Tibial nerve (tissue), 4 donors: ENCODE results near the gene SLC35A3. TPM values are rescaled to one million over a fixed set of nuclear protein-coding genes. Genes with fewer than 3 reads are reported as not detected.

Source experiments
- DNase-seq, 2 donors: peaks; one replicate each; pipeline ENCODE4 v3.0.0-alpha.2; 2019; ENCODE audit warnings: low spot score in 2 of 2
- H3K27ac ChIP-seq, 4 donors: fragments of 200-600 bp; sonication (generic) in 3 of 4; one replicate each; pipeline ENCODE4 v1.5.1; 2017 to 2019; ENCODE audit warnings: mild to moderate bottlenecking in 1 of 4
- H3K27me3 ChIP-seq, 2 donors: fragments of 200-600 bp; sonication (generic) in 1 of 2; one replicate each; pipeline versions ENCODE4 v1.5.1 to v1.6.0; 2017 to 2019
- H3K36me3 ChIP-seq, 3 donors: fragments of 200-600 bp; sonication (generic); one replicate each; pipeline ENCODE4 v1.5.1; 2018 to 2019
- H3K4me1 ChIP-seq, 4 donors: fragments of 200-600 bp; sonication (generic) in 3 of 4; one replicate each; pipeline ENCODE4 v1.5.1; 2017 to 2019
- H3K4me3 ChIP-seq, 4 donors: fragments of 200-600 bp; sonication (generic) in 3 of 4; one replicate each; pipeline ENCODE4 v1.5.1; 2017 to 2019; ENCODE audit warnings: mild to moderate bottlenecking in 1 of 4, moderate library complexity in 1 of 4
- H3K9me3 ChIP-seq, 4 donors: fragments of 200-600 bp; sonication (generic) in 3 of 4; one replicate each; pipeline ENCODE4 v1.5.1; 2017 to 2019
- CTCF ChIP-seq, 5 experiments: fragments of 200-600 bp in 3 of 5; fragments of 450-650 bp in 2 of 5; sonication (generic) in 3 of 5; IDR thresholded peaks; one replicate each; pipeline ENCODE4 v1.5.1; 2016 to 2019; ENCODE audit warnings: antibody characterized with exemption in 5 of 5, mild to moderate bottlenecking in 3 of 5, moderate library complexity in 2 of 5
- EP300 ChIP-seq, 2 donors: sonication (generic); formaldehyde crosslinking; IDR thresholded peaks; one replicate each; pipeline ENCODE4 v1.6.1; 2017; ENCODE audit warnings: antibody characterized with exemption in 2 of 2, mild to moderate bottlenecking in 1 of 2
- POLR2A ChIP-seq, 2 donors: fragments of 450-650 bp; IDR thresholded peaks; one replicate each; pipeline ENCODE4 v1.6.1; 2017; ENCODE audit warnings: antibody characterized with exemption in 2 of 2, mild to moderate bottlenecking in 2 of 2, moderate library complexity in 2 of 2
- WGBS, 2 donors: methylation state at CpG; one replicate each; pipeline ENCODE4 v1.1.5; 2018; 5-methylcytosine and 5-hydroxymethylcytosine counted together
- total RNA-seq, 4 donors: library from RNA; depleted of rRNA; stranded (reverse); fragments of >200 nt; gene quantifications; one replicate each; pipeline ENCODE4 v1.1.0, GENCODE V29; 2016

Gene SLC35A3
- total RNA-seq, 4 donors from 2014 or later, result 15.7 to 23.8 (median 17.9) TPM

GRCh38 chr1:99986656-99987225 lies 16.9 kb downstream of the SLC35A3 start:
- Histone ChIP-seq H3K27me3 (no peaks in the 10 kb centered on the region), H3K36me3 (peaks cover 2 to 12% (median 3%) of the 10 kb centered on the region in 3 donors), H3K9me3 (peaks cover 0 to 18% (median 3%) of the 10 kb centered on the region in 4 donors), H3K4me1 (peaks cover 0 to 7% (median 0%) of the 10 kb centered on the region in 4 donors), H3K27ac (no peak overlapping the region), H3K4me3 (no peak overlapping the region)
- 92 to 96% methylated on average over 2 of the region's 2 CpGs for WGBS, 2 donors
- TF ChIP-seq EP300 (IDR thresholded peaks at IDR 0.05), result no peak
- TF ChIP-seq CTCF (IDR thresholded peaks at IDR 0.05), result no peak
- no peak for TF ChIP-seq POLR2A (IDR thresholded peaks at IDR 0.05)
- no peak for DNase-seq

DNA sequence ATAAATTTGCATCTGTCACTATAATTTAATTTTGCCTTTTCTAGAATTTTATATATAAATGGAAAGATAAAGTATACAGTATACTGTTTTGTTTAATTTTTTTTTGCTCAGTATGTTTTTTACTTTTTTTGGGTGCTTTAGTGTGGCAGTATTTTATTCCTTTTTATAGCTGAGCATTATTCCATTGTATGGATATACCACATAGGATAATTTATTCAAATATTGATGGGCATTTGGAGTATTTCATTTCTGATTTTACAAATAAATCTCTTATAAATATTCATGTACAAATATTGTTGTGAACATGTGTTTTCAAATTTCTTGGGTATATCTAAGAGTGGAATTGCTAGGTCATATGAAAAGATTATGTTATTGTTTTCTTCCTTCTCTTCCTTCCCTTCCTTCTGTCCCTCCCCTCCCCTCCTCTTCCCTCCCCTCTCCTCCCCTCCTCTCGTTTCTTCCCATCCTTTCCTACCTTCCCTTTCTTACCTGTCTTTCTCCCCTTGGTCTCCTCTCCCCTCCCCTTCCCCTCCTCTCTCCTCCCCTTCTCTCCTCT lies 18.5 kb downstream of the SLC35A3 start:
- H3K4me1 ChIP-seq, result peaks cover 0 to 7% (median 0%) of the 10 kb centered on the region in 4 donors
- TF ChIP-seq CTCF (IDR thresholded peaks at IDR 0.05) (no peak), EP300 (IDR thresholded peaks at IDR 0.05) (no peak), POLR2A (IDR thresholded peaks at IDR 0.05) (no peak)
- H3K36me3 ChIP-seq, result peaks cover 2 to 27% (median 5%) of the 10 kb centered on the region in 3 donors
- no peaks in the 10 kb centered on the region for H3K27me3 ChIP-seq
- no peak overlapping the region for H3K4me3 ChIP-seq
- no peak for DNase-seq
- WGBS, 2 donors, result 79 to 93% methylated on average over 1 of the region's 1 CpG
- H3K27ac ChIP-seq, result no peak overlapping the region
- H3K9me3 ChIP-seq, result peaks cover 0 to 33% (median 6%) of the 10 kb centered on the region in 4 donors

GRCh38 chr1:99992044-99992722 lies 22.4 kb downstream of the SLC35A3 start:
- Histone ChIP-seq H3K4me1 (no peaks in the 10 kb centered on the region), H3K36me3 (peaks cover 2 to 38% (median 5%) of the 10 kb centered on the region in 3 donors), H3K4me3 (no peak overlapping the region), H3K27me3 (no peaks in the 10 kb centered on the region), H3K9me3 (peaks cover 0 to 21% (median 4%) of the 10 kb centered on the region in 4 donors), H3K27ac (no peak overlapping the region)
- TF ChIP-seq POLR2A (IDR thresholded peaks at IDR 0.05) (no peak), CTCF (IDR thresholded peaks at IDR 0.05) (no peak), EP300 (IDR thresholded peaks at IDR 0.05) (no peak)
- DNase-seq, result no peak

DNA sequence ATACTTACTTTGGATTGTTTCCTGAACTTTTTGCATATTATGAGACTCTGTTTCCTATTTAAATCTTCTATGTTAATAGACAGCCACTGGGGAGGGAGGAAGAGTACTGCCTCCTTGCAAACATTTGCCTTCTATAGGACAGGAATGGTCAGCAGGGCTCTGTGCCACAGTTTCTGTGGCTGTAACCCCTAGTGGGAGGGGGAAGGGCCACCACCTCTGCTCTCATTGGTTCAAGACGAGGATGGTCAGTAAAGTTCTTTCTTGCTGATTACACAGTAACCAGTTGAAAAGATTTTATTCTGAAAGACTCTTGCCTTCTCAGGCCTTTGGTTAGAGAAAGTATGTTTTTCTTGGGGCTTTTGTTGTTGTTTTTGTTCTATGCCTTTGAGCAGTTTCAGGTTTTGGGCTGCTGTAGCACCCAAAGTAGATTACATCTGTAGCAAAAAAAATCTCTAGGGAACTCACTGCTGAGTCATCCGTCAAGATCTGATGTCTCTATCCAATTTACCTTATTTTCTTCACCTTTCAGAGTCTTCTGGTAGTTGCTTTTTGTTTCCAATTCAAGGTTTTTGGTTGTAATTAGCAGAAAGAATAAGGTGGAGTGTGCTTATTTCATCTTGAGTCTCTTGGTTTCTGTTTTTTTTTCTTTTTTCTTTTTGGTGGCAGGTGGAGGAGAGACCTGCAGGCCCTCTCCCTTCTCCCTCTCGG lies 23.1 kb downstream of the SLC35A3 start:
- H3K27ac ChIP-seq, result no peak overlapping the region
- H3K4me1 ChIP-seq, result no peaks in the 10 kb centered on the region
- WGBS, 2 donors, result 86 to 97% methylated on average over 3 of the region's 3 CpGs
- peaks cover 2 to 39% (median 5%) of the 10 kb centered on the region in 3 donors for H3K36me3 ChIP-seq
- no peak for DNase-seq
- no peaks in the 10 kb centered on the region for H3K27me3 ChIP-seq
- peaks cover 0 to 21% (median 4%) of the 10 kb centered on the region in 4 donors for H3K9me3 ChIP-seq
- no peak for TF ChIP-seq EP300 (IDR thresholded peaks at IDR 0.05)
- TF ChIP-seq POLR2A (IDR thresholded peaks at IDR 0.05), result no peak
- no peak for TF ChIP-seq CTCF (IDR thresholded peaks at IDR 0.05)
- no peak overlapping the region for H3K4me3 ChIP-seq
